Fibroblast of skin of left biceps (primary cell): ENCODE data around the gene KCNT1.

Experiments used
- DNase-seq, 2 experiments: peaks; one replicate each; pipeline ENCODE4 v3.0.0-alpha.2; 2013; ENCODE audit warnings: low read depth in 2 of 2

Gene KCNT1

GRCh38 chr9:135765416-135765815 lies 63.4 kb downstream of the KCNT1 start:
- no peak for DNase-seq

DNA sequence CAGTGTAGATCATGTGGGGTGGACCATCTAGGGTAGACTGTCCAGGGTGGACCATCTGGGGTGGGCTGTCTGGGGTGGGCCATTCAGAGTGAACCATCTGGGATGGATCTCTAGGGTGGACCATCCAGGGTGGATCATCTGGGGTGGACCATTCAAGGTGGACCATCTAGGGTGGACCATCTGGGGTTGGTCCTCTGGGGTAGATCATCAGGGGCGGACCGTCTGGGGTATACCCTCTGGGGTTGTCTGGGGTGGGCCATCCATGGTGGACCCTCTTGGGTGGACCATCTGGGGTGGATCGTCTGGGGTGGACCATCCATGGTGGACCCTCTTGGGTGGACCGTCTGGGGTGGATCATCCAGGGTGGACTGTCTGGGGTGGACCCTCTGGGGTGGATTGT lies 64.3 kb downstream of the KCNT1 start:
- DNase-seq, result no peak

- DNase-seq, result no peak
Observed at GRCh38 chr9:135766707-135767106, 64.7 kb downstream of the KCNT1 start.

- no peak for DNase-seq
Observed at GRCh38 chr9:135768516-135769218, 66.7 kb downstream of the KCNT1 start.

DNA sequence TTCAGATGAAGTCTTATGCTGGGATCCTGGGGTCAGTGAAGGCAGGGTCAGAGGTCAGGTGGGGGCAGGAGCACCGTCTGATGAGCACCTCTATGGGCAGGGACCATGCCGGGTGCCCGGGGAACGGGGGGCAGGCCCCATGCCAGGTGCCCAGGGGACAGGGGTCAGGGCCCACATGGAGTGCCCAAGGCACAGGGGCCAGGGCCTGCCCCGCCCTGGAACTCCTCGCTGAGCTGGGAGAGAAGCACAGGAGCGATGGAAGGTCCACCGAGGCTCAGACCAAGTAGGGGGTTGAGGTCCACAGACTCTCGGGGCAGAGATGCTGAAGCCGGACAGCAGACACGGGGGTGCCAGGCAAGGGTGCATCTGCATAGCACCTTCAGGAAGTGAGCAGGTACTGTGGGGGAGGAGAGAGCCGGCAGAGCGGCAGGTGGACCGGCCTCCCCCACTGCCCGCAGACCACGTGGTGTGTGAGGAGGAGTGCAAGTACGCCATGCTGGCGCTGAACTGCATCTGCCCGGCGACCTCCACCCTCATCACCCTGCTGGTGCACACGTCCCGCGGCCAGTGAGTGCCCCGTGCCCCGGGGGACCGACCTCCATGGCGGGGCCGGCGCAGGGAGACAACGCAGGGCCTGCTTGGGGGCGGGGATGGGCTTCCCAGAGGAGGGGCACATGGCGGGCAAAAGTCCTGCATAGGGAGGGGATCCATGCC lies 67.7 kb downstream of the KCNT1 start:
- DNase-seq, result no peak

DNA sequence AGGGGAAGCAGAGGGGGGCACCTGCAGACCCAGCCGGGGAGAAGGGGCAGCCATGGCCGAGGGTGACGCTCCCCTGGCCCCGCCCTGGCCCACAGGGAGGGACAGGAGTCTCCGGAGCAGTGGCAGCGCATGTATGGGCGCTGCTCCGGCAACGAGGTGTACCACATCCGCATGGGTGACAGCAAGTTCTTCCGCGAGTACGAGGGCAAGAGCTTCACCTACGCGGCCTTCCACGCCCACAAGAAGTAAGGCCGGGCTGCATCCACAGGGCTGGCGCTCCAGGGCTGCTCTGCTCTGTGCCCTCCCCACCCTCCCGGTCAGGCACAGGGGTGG lies 68.2 kb downstream of the KCNT1 start:
- no peak for DNase-seq

DNA sequence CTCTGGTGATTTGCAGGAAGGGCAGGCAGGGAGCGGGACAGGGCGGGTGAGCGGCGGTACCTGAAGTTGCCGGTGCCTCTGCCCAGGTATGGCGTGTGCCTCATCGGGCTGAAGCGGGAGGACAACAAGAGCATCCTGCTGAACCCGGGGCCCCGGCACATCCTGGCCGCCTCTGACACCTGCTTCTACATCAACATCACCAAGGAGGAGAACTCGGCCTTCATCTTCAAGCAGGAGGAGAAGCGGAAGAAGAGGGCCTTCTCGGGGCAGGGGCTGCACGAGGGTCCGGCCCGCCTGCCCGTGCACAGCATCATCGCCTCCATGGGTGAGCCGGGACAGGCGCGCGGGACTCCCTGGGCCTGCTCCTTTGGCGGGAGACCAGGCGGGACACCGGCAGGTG lies 68.8 kb downstream of the KCNT1 start:
- no peak for DNase-seq

GRCh38 chr9:135771401-135772051 lies 69.5 kb downstream of the KCNT1 start:
- no peak for DNase-seq

DNA sequence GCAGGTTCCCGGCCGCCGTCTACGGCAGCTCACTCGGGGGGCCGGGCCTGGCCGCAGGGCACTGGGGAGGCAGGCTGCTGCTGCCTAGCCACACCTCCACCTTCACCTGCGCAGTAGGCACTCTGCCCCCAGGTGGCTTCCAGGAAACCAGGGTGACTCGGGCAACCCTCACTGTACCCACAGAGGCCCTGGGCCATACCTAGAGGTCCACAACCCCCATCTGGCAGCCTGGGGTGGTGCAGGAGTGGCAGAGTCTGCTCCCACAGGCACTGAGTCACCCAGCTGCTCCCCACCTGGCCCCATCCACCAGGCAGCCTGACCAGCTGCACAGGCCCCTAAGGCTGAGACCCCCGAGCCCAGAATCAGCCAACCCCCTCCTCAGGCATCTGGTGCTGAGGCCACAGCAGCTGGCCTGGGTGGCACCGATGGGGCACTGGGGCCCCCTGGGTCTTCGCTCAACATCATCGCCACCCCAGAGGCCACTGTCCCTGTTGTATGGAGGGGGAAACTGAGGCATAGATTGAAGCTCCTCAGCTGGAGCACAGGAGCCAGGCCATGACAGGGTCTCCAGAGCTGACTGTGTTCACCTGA lies 70.2 kb downstream of the KCNT1 start:
- DNase-seq, result no peak

DNA sequence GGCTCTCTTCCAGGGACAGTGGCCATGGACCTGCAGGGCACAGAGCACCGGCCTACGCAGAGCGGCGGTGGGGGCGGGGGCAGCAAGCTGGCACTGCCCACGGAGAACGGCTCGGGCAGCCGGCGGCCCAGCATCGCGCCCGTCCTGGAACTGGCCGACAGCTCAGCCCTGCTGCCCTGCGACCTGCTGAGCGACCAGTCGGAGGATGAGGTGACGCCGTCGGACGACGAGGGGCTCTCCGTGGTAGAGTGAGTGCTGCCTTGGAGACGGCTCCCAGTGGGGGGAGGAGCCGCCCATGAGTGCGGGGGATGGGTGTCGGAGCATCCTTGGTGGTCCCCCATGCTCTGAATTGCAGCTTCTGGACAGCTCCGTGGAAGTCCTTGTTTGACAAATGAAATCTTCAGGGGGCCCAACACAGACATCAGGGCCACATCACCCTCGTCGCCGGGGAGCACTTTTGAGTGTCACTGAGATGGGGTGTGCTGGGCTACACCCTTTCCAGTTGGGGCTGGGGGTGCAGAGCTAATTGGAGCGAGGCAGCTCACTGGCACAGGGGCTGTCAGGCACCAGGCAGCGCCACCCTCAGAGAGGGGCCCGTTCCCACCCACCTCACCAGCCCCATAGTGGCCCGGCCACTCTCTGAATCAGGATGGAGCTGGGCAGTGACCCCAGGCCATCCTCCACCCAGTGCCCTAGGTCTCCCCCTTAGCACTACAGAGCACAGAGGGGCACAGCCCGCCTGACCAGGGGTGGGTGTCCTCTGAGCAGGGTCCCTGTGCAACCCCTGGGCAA lies 70.9 kb downstream of the KCNT1 start:
- no peak for DNase-seq

DNA sequence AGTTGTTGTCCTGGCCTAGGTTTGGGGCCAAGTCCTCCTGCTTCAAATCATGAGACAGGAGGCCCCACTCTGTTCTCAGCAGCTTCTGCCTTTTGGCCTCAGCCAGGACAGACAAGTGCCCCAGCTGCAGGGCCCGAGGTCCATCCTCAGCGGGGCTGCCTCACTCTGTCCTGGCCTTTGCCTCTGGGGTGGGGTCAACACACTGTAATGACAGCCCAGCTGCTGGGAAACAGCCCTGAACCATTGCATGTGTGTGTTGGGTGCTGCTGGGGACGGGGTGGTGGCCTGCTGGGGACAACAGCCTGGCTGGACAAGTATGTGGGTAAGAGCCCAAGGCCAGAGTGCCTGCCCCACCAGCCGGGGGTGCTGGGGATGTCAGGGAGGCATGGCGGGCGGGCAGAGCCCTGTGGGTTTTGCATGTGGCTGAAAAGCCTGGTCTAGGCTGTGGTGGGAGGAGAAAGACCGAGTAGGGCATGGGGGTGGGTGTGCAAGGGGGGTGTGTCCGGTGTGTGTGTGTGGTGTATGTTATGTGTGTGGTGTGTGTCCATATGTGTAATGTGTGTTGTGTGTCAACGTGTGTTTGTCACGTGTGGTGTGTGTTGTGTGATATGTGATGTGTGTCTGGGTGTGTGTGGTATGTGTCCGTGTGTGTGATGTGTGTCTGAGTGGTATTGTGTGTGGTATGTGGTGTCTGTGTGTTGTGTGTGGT lies 71.7 kb downstream of the KCNT1 start:
- no peak for DNase-seq

- no peak for DNase-seq
Observed at GRCh38 chr9:135774239-135774747, 72.3 kb downstream of the KCNT1 start.

DNA sequence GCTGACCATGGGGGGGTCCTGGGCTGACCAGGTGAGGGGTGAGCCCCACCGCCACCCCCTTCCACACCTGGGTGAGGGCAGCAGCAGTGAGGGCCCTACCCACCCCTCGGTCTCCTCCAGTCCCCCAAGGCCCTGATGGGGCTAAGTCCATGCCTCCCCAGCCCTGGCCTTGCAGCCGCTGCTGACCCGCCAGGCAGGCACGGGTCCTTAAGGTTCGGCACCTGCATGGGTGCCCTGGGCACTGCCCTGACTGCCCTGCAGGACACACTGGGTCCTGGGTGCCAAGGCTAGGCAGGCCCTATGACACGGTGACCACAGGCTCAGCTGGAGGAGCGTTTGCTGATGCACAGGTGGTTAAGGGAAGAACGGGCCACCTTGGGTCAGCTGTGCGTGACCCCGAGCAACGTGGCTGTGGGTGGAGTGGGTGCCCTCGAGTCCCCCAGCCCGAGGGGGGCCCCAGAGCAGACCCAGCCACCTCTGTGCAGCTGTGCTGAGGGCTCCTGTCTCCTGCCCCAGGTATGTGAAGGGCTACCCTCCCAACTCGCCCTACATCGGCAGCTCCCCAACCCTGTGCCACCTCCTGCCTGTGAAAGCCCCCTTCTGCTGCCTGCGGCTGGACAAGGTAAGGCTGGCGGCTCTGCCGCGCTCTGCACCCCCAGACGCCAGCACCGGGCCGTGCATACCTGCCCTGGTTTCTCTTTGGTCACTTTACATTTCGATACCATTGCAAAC lies 73.0 kb downstream of the KCNT1 start:
- DNase-seq, result no peak

DNA sequence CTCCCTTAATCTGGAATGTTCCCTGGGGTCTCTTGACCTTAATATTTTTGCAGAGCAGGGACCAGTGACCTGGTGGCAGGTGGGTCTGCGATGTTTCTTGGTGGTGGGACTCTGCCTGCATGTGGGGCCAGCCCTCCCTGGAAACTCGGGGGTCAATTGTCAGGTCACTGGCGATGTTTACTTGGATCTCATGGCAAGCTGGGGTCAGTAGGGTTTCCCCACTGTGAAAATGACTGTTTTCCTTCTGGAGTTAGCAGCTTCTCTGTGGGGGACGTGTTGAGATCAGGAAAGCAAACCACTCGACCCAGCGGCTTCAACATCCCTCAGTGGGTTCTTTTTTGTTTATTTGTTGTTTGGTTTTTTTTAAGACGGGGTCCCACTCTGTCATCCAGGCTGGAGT lies 73.9 kb downstream of the KCNT1 start:
- DNase-seq, result no peak

GRCh38 chr9:135776893-135777622 lies 75.1 kb downstream of the KCNT1 start:
- DNase-seq, result no peak

GRCh38 chr9:135777623-135778177 lies 75.7 kb downstream of the KCNT1 start:
- DNase-seq, result no peak

DNA sequence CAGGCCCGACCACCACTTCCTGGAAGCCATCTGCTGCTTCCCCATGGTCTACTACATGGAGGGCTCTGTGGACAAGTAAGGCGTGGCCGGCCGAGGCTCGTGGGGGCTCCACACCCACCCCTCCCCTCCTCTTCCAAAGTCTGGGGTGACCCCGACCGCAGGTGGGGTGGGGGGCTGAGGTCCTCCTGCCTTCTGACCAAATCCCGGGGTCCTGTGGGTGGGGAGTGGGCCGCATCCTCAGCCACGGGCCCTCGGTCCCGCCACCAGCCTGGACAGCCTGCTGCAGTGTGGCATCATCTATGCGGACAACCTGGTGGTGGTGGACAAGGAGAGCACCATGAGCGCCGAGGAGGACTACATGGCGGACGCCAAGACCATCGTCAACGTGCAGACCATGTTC lies 76.4 kb downstream of the KCNT1 start:
- no peak for DNase-seq

GRCh38 chr9:135779571-135779970 lies 77.6 kb downstream of the KCNT1 start:
- no peak for DNase-seq

GRCh38 chr9:135780086-135780485 lies 78.1 kb downstream of the KCNT1 start:
- no peak for DNase-seq
